Activated CD4-positive, alpha-beta memory T cell treated with anti-CD3 and anti-CD28 coated beads, Interleukin-2, amount 10 ng/mL, durations not matched to agents 7 days and 5 days (primary cell): ENCODE measurements around the gene ATP8B3. TPM values are rescaled to one million over a fixed set of nuclear protein-coding genes. Genes with fewer than 3 reads are reported as not detected.
"Not testable (repeated sequence)": the region's sequence is repeated elsewhere in the genome, so short reads cannot be mapped to it uniquely, and the experiment has no call there.

Source experiments
- CTCF ChIA-PET: fragments of 350-600 bp; sonication (Branson Sonifier 250); formaldehyde crosslinking; loops from one replicate; lab custom pipeline; 2021; ENCODE audit warnings: antibody characterized with exemption, inconsistent platforms; lab: Charles Lee
- POLR2A ChIA-PET: fragments of 350-600 bp; sonication (Branson Sonifier 250); formaldehyde crosslinking; loops from one replicate; lab custom pipeline; 2021; ENCODE audit warnings: antibody characterized with exemption; lab: Charles Lee
- DNase-seq: peaks from one replicate; pipeline ENCODE4 v3.0.0-alpha.2; 2020
- H3K27ac Mint-ChIP-seq: one replicate; pipeline ENCODE4 v1.8.0; 2021; ENCODE audit warnings: mild to moderate bottlenecking, mixed read lengths
- H3K27me3 Mint-ChIP-seq: one replicate; pipeline ENCODE4 v1.8.0; 2021; ENCODE audit warnings: mixed read lengths
- H3K36me3 Mint-ChIP-seq: one replicate; pipeline ENCODE4 v1.8.0; 2021; ENCODE audit warnings: low read depth, mixed read lengths
- H3K4me1 Mint-ChIP-seq: one replicate; pipeline ENCODE4 v1.8.0; 2021; ENCODE audit warnings: mixed read lengths
- H3K4me3 Mint-ChIP-seq: one replicate; pipeline ENCODE4 v1.8.0; 2021; ENCODE audit warnings: mild to moderate bottlenecking, mixed read lengths
- H3K9me3 Mint-ChIP-seq: one replicate; pipeline ENCODE4 v1.8.0; 2021; ENCODE audit warnings: mixed read lengths
- total RNA-seq, 2 experiments: library from RNA; stranded (reverse); gene quantifications; one replicate each; pipeline ENCODE4 v1.2.3, GENCODE V29; 2021

ATP8B3 gene
- total RNA-seq, 2 experiments from 2014 or later, result 22.5 to 23.3 TPM

DNA sequence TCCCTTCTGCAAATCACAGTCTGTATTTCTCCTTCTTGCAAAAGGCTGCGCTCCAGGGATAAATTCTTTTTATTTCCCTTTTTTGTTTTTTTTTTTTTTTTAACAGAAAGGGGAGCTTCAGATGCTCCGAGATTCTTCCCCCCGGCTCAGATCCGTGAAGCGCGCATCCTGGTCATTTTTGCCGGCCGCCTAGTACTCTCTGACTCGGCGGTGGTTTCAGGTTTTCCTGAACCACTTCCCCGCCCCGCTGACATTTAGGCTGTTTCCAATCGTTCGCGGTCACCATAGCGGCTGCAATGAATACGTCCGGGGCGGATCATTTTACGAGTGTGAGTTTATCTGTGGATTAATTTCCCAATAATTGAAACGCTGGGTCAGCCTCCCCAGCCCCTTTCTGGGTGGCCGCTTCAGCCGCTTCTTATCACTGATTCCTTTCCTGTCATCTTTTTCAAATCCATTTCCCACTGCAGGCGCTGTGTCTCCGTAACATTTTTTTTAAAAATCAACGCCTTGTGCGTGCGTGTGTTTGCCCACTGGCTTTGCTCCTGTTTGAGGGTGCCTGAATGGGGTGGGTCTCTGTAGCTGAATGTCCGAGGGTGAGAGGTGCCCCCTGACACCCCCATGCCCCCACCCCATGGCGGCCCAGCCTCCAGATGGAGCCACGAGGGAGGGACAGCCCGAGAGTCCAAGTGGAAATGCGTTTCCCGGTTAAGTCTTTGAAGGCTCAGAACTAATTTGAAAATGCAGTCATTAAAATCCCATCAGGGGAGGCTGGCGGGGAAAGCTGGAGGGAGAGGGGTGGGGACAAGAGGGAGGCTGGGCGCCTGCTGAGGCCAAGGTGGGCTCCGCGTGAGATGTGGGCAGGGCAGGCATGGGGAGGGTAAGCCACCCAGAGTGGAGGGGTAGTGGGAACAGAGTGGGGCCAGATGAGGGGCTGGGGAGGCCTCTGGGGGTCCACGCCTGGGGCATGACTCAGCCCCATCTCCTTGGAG, 48.1 kb downstream of the ATP8B3 start:
- Mint-ChIP-seq H3K36me3 (no peaks in the 10 kb centered on the region), H3K27me3 (peaks cover 77% of the 10 kb centered on the region), H3K9me3 (no peaks in the 10 kb centered on the region), H3K4me1 (no peaks in the 10 kb centered on the region), H3K4me3 (no peak overlapping the region), H3K27ac (no peak overlapping the region)
- no peak for DNase-seq
- ChIA-PET CTCF (interaction anchor here (1.0 kb wide), 1 partner anchor 17 kb away, joined by 4 read pairs; no protein-coding TSS in a partner anchor), POLR2A (no interaction called here)

DNA sequence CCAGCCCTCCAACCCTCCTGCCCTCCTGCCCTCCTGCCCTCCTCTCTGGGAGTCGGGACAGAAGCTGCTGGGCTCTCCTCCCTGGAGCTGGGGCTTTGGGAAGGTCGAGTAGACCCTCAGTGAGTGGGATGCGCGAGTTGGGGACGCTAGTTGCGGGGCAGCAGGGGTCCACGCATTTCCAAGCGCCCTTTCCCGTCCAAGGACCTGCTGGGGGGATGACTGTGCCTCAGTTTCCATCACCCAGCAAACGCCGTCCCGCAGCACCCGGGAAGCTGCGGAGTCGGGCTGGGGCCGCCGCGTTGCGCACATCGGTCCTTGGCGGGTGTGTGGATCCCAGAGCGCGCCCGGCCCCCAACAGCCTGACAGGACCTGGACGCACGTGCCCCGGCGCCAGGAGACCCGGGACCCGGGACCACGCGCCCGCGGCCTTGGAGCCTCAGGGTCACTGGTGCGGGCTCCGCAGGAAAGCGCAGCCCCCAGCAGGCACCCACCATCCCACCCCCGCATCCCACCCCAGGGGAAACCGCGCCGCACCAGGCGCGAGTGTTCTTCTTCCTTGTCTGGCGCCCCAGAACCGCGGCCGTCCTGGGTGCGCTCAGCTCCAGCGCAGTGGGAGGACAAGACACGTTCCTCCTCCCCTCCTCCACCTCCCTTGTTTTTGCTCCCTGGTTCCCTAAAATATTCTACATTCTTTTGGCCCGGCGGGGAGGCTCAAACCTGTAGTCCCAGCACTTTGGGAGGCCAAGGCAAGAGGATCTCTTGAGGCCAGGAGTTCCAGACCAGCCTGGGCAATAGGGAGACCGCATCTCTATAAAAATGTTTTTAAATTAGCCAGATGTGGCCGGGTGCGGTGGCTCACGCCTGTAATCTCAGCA, 49.6 kb downstream of the ATP8B3 start:
- Mint-ChIP-seq H3K4me3 (no peak overlapping the region), H3K27ac (no peak overlapping the region)

DNA sequence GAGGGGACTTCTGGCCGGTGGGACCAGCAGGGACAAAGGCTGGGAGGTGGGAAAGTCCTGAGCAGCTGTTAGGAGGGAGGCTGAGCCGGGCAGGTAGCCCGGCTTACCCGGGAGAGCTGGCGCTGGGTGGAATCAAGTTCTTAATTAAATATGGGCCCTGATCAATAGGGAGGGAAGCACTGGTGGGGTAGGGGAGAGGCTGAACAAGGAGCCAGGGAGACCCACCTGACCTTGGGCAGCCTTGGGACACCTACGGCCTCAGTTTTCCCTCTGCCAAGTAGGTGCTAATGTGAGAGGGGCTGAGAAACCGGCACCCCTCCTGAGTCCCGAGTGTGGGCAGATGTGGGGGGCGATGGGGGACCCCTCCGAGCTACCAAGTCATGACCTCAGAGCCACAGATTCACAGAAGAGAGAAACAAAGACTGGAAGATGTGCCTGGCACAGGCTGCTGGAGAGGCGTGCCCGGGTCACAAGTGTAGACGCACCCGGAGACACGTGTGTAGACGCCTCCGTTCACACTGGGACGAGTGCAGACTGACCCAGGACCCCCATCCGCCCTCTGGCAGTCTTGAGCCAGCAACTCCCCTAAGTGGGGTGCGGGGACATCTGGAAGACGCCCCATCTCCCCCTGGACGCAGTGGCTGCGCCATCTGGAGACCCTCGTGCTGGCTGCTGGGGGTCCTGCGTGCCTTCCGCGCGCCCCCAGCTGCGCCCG, 50.4 kb downstream of the ATP8B3 start:
- peaks cover 4% of the 10 kb centered on the region for H3K4me1 Mint-ChIP-seq
- H3K9me3 Mint-ChIP-seq, result no peaks in the 10 kb centered on the region
- H3K36me3 Mint-ChIP-seq, result no peaks in the 10 kb centered on the region
- peaks cover 74% of the 10 kb centered on the region for H3K27me3 Mint-ChIP-seq
- H3K27ac Mint-ChIP-seq, result no peak overlapping the region
- H3K4me3 Mint-ChIP-seq, result no peak overlapping the region
- ChIA-PET POLR2A (no interaction called here), CTCF (no interaction called here)
- DNase-seq, result no peak

More for the DNA sequence above, 49.6 kb downstream of the ATP8B3 start:
- no peaks in the 10 kb centered on the region for H3K36me3 Mint-ChIP-seq
- POLR2A ChIA-PET, result no interaction called here
- no peak for DNase-seq
- peaks cover 71% of the 10 kb centered on the region for H3K27me3 Mint-ChIP-seq
- CTCF ChIA-PET, result no interaction called here
- no peaks in the 10 kb centered on the region for H3K9me3 Mint-ChIP-seq
- no peaks in the 10 kb centered on the region for H3K4me1 Mint-ChIP-seq

DNA sequence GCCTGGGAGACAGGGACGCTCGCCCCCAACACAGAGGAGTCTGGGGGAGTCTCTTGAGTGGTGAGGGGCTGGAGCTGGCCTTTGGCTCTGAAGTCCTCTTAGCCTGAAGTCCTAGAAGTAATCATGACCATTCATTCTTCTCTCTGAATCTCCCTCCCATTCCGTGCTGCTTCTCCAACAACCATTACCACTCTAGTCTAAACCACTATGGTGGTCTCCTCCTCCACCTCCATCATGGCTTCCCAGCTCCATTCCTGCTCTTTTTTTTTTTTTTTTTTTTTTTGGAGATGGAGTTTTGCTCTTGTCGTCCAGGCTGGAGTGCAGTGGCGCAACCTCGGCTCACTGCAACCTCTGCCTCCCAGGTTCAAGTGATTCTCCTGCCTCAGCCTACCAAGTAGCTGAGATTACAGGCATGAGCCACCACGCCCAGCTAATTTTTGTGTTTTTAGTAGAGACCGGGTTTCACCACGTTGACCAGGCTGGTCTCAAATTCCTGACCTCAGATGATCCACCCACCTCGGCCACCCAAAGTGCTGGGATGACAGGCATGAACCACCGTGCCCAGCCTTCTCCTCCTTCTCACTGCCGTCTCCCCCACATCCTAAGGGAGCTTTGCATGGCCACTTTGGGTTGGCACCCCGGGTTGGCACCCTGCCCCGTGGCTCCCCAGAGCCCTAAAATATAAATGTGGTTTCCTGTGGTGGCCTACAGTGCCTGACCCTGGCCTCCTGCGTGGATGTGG, 51.1 kb downstream of the ATP8B3 start:
- peaks cover 78% of the 10 kb centered on the region for H3K27me3 Mint-ChIP-seq
- H3K4me1 Mint-ChIP-seq, CTCF ChIA-PET, H3K27ac Mint-ChIP-seq, H3K9me3 Mint-ChIP-seq, H3K4me3 Mint-ChIP-seq, DNase-seq, POLR2A ChIA-PET, H3K36me3 Mint-ChIP-seq: not testable (repeated sequence)

DNA sequence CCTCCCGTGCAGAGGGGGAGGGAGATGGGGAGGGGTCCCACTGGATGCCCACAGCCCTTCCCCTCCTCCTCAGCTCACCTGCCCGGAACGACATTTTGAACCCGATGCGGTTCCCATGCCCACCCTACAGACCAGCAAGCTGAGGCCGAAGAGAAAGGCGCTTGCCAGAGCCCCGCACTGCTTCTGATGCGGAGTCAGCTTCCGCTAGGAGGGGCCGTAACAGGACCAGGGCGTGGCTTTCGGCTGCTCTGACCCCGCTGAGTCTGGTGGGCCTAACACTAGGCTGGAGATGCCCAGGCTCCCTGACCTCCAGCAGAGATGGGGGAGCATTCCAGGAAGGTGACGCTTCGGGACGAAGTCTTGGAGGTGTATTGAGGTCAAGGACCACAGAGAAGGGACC, 52.1 kb downstream of the ATP8B3 start:
- Mint-ChIP-seq H3K4me1 (peaks cover 6% of the 10 kb centered on the region), H3K27ac (no peak overlapping the region), H3K9me3 (no peaks in the 10 kb centered on the region), H3K4me3 (no peak overlapping the region), H3K36me3 (no peaks in the 10 kb centered on the region), H3K27me3 (peaks cover 74% of the 10 kb centered on the region)
- POLR2A ChIA-PET, result no interaction called here
- CTCF ChIA-PET, result no interaction called here
- no peak for DNase-seq

DNA sequence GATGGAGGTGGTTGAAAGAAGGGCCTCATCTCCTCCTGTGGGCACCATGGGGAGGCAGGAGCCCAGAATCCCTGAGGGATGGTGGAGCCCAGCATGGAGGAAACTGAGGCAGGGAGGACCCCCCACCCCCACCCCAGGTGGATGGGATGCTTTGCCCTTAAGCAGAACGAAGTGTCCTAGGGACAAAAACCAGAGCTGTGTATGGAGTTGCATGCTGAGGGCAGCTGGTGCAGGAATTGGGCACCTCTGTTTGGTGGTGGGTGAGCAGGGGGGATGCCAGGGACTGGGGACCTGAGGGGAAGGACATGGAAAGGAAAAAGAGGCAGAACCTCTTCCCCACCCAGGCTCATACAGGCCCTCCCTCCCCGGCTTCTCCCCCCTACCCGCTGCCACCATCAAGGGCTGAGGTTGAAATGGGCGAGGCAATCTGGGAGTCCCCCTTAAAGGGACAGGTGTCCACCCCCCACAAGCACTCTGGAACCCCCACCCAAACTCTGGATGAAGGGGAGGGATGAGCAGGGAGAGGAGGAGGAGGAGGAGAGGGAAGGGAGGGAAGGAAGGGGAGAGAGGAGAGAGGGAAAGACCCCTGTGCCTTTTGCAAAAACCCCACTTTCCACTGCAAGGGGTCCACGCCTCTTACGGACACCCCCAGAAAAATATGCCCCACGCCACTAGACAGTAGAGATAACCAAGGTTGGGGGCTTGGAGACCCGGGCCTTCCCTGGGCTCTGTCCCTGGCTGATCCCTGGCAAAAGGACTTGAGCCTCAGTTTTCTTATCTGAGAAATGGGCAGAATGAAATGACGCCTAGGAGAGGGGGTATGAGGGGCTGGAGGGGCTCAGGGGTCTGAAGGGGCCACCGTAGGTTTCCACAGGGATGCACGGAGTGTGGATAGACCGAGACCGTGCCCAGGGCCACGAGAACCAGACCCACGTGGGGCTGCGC, 52.8 kb downstream of the ATP8B3 start:
- no peak overlapping the region for H3K4me3 Mint-ChIP-seq
- H3K4me1 Mint-ChIP-seq, result peaks cover 8% of the 10 kb centered on the region
- no peak for DNase-seq
- POLR2A ChIA-PET, result no interaction called here
- H3K36me3 Mint-ChIP-seq, result no peaks in the 10 kb centered on the region
- H3K9me3 Mint-ChIP-seq, result no peaks in the 10 kb centered on the region
- H3K27me3 Mint-ChIP-seq, result peaks cover 73% of the 10 kb centered on the region
- H3K27ac Mint-ChIP-seq, result no peak overlapping the region
- CTCF ChIA-PET, result no interaction called here

DNA sequence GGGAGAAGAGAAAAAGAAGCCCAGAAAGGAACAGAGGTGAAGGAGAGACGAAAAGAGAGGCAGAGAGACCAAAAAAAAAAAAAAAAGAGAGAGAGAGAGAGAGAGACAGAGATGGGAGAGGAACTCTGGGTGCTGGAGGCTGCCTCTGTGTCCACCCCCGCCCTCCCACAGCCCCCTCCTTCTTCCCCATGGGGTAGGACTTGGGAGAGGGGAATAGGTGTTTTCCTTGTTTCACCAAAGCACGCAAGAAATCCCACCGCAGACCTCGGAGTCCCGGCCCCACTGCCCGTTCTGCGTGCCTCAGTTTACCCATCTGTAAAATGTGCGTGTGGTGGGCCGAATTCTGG, 53.9 kb downstream of the ATP8B3 start:
- no peak overlapping the region for H3K27ac Mint-ChIP-seq

DNA sequence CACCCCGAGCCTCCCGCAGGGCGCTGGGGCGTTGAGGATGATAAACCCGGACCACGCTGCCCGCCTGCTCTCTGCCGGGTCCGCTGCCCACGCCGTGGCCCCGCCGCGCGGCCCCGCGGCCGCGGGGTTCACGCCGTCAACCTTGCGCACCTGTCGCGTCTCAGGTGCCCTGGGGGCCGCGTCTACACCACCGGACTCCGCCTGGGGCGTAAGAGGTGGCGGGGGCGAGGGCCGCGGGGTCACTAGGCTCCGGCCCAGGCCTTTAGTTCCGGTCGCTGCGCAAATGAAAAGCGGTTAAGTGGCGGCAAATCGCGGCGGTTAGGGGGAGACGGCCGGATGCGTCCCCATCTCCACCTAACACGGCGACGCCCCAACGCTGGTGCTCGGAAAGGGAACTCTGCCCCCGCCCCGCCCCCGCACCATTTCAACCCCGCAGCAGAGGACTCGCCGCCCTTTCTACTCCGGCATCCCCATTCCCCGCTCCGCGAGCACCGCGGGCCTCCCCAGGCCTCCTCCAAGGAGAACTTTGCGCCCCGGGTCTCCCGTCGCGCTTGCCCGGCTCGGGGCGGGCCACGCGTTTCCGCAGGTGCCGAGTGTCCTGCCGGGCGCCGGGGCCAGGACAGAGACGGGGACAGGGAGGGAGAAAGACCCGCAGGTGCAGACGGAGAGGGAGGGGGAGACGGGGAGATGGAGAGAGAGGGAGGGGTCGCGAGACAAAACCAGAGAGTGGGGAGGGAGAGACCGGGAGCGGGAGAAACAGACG, 54.4 kb downstream of the ATP8B3 start:
- no peaks in the 10 kb centered on the region for H3K9me3 Mint-ChIP-seq
- no peaks in the 10 kb centered on the region for H3K36me3 Mint-ChIP-seq
- DNase-seq, result no peak
- ChIA-PET CTCF (no interaction called here), POLR2A (no interaction called here)
- no peak overlapping the region for H3K27ac Mint-ChIP-seq
- H3K4me1 Mint-ChIP-seq, result peaks cover 8% of the 10 kb centered on the region
- no peak overlapping the region for H3K4me3 Mint-ChIP-seq
- peaks cover 64% of the 10 kb centered on the region for H3K27me3 Mint-ChIP-seq

More for the DNA sequence above, 53.9 kb downstream of the ATP8B3 start:
- H3K4me1 Mint-ChIP-seq, result peaks cover 8% of the 10 kb centered on the region
- H3K4me3 Mint-ChIP-seq, result no peak overlapping the region
- H3K9me3 Mint-ChIP-seq, result no peaks in the 10 kb centered on the region
- no peaks in the 10 kb centered on the region for H3K36me3 Mint-ChIP-seq
- POLR2A ChIA-PET, result no interaction called here
- H3K27me3 Mint-ChIP-seq, result peaks cover 63% of the 10 kb centered on the region
- CTCF ChIA-PET, result no interaction called here
- DNase-seq, result no peak

DNA sequence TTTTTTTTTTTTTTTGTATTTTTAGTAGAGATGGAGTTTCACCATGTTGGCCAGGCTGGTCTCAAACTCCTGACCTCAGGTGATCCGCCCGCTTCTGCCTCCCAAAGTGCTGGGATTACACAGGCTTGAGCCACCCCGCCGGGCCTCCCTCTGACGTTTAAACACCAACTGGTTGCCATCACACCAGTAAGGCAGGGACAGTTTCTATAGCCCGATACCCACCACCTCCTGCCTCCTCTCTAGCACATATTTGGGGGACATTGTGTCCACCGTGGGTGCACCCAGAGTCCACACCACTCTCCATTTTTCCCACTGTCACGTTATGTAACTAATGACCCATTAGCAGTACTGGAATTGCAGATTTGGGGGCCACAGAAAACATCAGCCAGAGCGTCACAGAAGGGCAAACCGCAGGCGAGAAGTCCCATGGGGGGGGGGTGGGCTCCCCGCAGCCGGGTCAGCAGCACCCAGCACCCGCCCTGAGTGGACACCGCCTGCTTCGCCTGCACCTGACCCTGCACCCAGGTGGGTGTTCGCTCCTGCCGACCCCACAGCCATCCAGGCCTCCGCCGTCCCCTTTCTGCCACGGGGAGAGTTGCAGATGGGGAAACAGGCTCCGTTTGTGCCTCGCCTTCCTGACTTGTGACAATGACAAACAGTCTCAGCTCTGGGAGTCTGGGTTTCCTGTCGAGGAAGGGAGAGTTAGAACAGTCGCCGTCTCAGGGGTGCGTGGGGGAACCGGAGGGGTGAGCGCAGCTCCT, 55.2 kb downstream of the ATP8B3 start:
- H3K4me3 Mint-ChIP-seq, result peak overlapping the region; percentile 35
- no peak for DNase-seq
- H3K36me3 Mint-ChIP-seq, result no peaks in the 10 kb centered on the region
- H3K27me3 Mint-ChIP-seq, result peaks cover 69% of the 10 kb centered on the region
- ChIA-PET CTCF (no interaction called here), POLR2A (no interaction called here)
- peak overlapping the region; percentile 54 for H3K27ac Mint-ChIP-seq
- H3K4me1 Mint-ChIP-seq, result peaks cover 8% of the 10 kb centered on the region
- H3K9me3 Mint-ChIP-seq, result no peaks in the 10 kb centered on the region

DNA sequence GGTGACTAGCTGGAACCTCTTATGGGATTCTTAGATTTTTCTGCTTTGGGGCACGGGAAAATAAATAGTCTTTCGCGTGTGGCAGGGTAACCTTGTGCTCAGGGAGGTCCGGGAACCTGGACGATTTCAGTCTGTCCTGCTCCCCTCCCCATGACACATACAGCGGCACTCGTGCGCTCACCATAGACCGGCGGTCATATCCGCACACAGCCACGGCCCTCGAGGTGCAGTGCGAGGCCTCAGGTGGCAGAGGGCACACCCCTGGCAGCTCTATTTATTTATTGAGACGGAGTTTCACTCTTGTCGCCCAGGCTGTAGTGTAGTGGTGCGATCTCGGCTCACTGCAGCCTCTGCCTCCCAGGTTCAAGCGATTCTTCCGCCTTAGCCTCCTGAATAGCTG, 55.8 kb downstream of the ATP8B3 start:
- no peak for DNase-seq
- no peaks in the 10 kb centered on the region for H3K36me3 Mint-ChIP-seq
- peaks cover 8% of the 10 kb centered on the region for H3K4me1 Mint-ChIP-seq
- ChIA-PET CTCF (no interaction called here), POLR2A (no interaction called here)
- H3K27me3 Mint-ChIP-seq, result peaks cover 69% of the 10 kb centered on the region
- H3K4me3 Mint-ChIP-seq, result peak overlapping the region; percentile 17
- no peak overlapping the region for H3K27ac Mint-ChIP-seq
- H3K9me3 Mint-ChIP-seq, result no peaks in the 10 kb centered on the region
